Activated naive CD8-positive, alpha-beta T cell (primary cell): ENCODE data around the gene PDK2.

ENCODE experiments used
- H3K27ac Mint-ChIP-seq: one replicate; pipeline ENCODE4 v1.8.0; 2021; ENCODE audit warnings: mixed read lengths
- H3K27me3 Mint-ChIP-seq: one replicate; pipeline ENCODE4 v1.8.0; 2021; ENCODE audit warnings: mixed read lengths
- H3K36me3 Mint-ChIP-seq: one replicate; pipeline ENCODE4 v1.8.0; 2021; ENCODE audit warnings: mixed read lengths
- H3K4me1 Mint-ChIP-seq: one replicate; pipeline ENCODE4 v1.8.0; 2021; ENCODE audit warnings: low read depth, mixed read lengths
- H3K4me3 Mint-ChIP-seq: one replicate; pipeline ENCODE4 v1.8.0; 2021; ENCODE audit warnings: mild to moderate bottlenecking, mixed read lengths
- H3K9me3 Mint-ChIP-seq: one replicate; pipeline ENCODE4 v1.8.0; 2021; ENCODE audit warnings: low read depth, mixed read lengths

PDK2 gene

GRCh38 chr17:50065056-50065455 lies 30.1 kb upstream of the PDK2 start:
- Mint-ChIP-seq H3K9me3 (no peaks in the 10 kb centered on the region), H3K27ac (no peak overlapping the region), H3K36me3 (peaks cover 6% of the 10 kb centered on the region), H3K4me1 (no peaks in the 10 kb centered on the region), H3K4me3 (no peak overlapping the region), H3K27me3 (no peaks in the 10 kb centered on the region)

GRCh38 chr17:50066995-50067394 lies 28.2 kb upstream of the PDK2 start:
- peaks cover 13% of the 10 kb centered on the region for H3K36me3 Mint-ChIP-seq
- no peaks in the 10 kb centered on the region for H3K9me3 Mint-ChIP-seq
- no peak overlapping the region for H3K27ac Mint-ChIP-seq
- H3K27me3 Mint-ChIP-seq = no peaks in the 10 kb centered on the region
- H3K4me1 Mint-ChIP-seq = no peaks in the 10 kb centered on the region
- H3K4me3 Mint-ChIP-seq = no peak overlapping the region

GRCh38 chr17:50067996-50068395 lies 27.2 kb upstream of the PDK2 start:
- H3K9me3 Mint-ChIP-seq = no peaks in the 10 kb centered on the region
- H3K4me1 Mint-ChIP-seq = no peaks in the 10 kb centered on the region
- H3K4me3 Mint-ChIP-seq = no peak overlapping the region
- H3K27me3 Mint-ChIP-seq = no peaks in the 10 kb centered on the region
- H3K27ac Mint-ChIP-seq = no peak overlapping the region
- H3K36me3 Mint-ChIP-seq = peaks cover 13% of the 10 kb centered on the region

- Mint-ChIP-seq H3K9me3 (no peaks in the 10 kb centered on the region), H3K4me3 (no peak overlapping the region), H3K36me3 (peaks cover 13% of the 10 kb centered on the region), H3K27ac (no peak overlapping the region), H3K27me3 (no peaks in the 10 kb centered on the region), H3K4me1 (no peaks in the 10 kb centered on the region)
These were observed 24.1 kb upstream of the PDK2 start for GRCh38 chr17:50070908-50071680.

GRCh38 chr17:50071692-50072091 lies 23.5 kb upstream of the PDK2 start:
- no peak overlapping the region for H3K4me3 Mint-ChIP-seq
- no peaks in the 10 kb centered on the region for H3K4me1 Mint-ChIP-seq
- no peaks in the 10 kb centered on the region for H3K27me3 Mint-ChIP-seq
- no peaks in the 10 kb centered on the region for H3K9me3 Mint-ChIP-seq
- H3K36me3 Mint-ChIP-seq = peaks cover 13% of the 10 kb centered on the region
- H3K27ac Mint-ChIP-seq = no peak overlapping the region

GRCh38 chr17:50072130-50072529 lies 23.0 kb upstream of the PDK2 start:
- no peaks in the 10 kb centered on the region for H3K9me3 Mint-ChIP-seq

GRCh38 chr17:50072925-50073324 lies 22.2 kb upstream of the PDK2 start:
- Mint-ChIP-seq H3K27ac (no peak overlapping the region), H3K4me3 (no peak overlapping the region), H3K27me3 (no peaks in the 10 kb centered on the region), H3K36me3 (peaks cover 13% of the 10 kb centered on the region), H3K4me1 (no peaks in the 10 kb centered on the region), H3K9me3 (no peaks in the 10 kb centered on the region)

More at GRCh38 chr17:50072130-50072529, 23.0 kb upstream of the PDK2 start:
- Mint-ChIP-seq H3K27ac (no peak overlapping the region), H3K4me3 (no peak overlapping the region), H3K4me1 (no peaks in the 10 kb centered on the region), H3K36me3 (peaks cover 13% of the 10 kb centered on the region), H3K27me3 (no peaks in the 10 kb centered on the region)

GRCh38 chr17:50074227-50074626 lies 20.9 kb upstream of the PDK2 start:
- Mint-ChIP-seq H3K9me3 (no peaks in the 10 kb centered on the region), H3K27me3 (no peaks in the 10 kb centered on the region), H3K4me3 (no peak overlapping the region), H3K4me1 (no peaks in the 10 kb centered on the region), H3K36me3 (peaks cover 14% of the 10 kb centered on the region), H3K27ac (no peak overlapping the region)

- H3K9me3 Mint-ChIP-seq = no peaks in the 10 kb centered on the region
These were observed 19.6 kb upstream of the PDK2 start for GRCh38 chr17:50075446-50076032.

GRCh38 chr17:50076221-50076590 lies 18.9 kb upstream of the PDK2 start:
- Mint-ChIP-seq H3K27me3 (no peaks in the 10 kb centered on the region), H3K36me3 (peaks cover 9% of the 10 kb centered on the region), H3K4me1 (no peaks in the 10 kb centered on the region), H3K27ac (no peak overlapping the region), H3K4me3 (no peak overlapping the region), H3K9me3 (no peaks in the 10 kb centered on the region)

More at GRCh38 chr17:50075446-50076032, 19.6 kb upstream of the PDK2 start:
- H3K36me3 Mint-ChIP-seq = peaks cover 10% of the 10 kb centered on the region
- H3K4me1 Mint-ChIP-seq = no peaks in the 10 kb centered on the region
- no peak overlapping the region for H3K27ac Mint-ChIP-seq
- no peak overlapping the region for H3K4me3 Mint-ChIP-seq
- no peaks in the 10 kb centered on the region for H3K27me3 Mint-ChIP-seq

- Mint-ChIP-seq H3K4me3 (no peak overlapping the region), H3K36me3 (peaks cover 5% of the 10 kb centered on the region), H3K27me3 (no peaks in the 10 kb centered on the region), H3K4me1 (no peaks in the 10 kb centered on the region), H3K9me3 (no peaks in the 10 kb centered on the region), H3K27ac (no peak overlapping the region)
These were observed 18.4 kb upstream of the PDK2 start for GRCh38 chr17:50076591-50077235.

- H3K4me1 Mint-ChIP-seq = no peaks in the 10 kb centered on the region
- H3K27ac Mint-ChIP-seq = no peak overlapping the region
- no peaks in the 10 kb centered on the region for H3K27me3 Mint-ChIP-seq
- no peak overlapping the region for H3K4me3 Mint-ChIP-seq
- no peaks in the 10 kb centered on the region for H3K9me3 Mint-ChIP-seq
- H3K36me3 Mint-ChIP-seq = peaks cover 5% of the 10 kb centered on the region
These were observed 16.7 kb upstream of the PDK2 start for GRCh38 chr17:50078430-50078829.

- Mint-ChIP-seq H3K27me3 (no peaks in the 10 kb centered on the region), H3K9me3 (no peaks in the 10 kb centered on the region), H3K36me3 (peaks cover 5% of the 10 kb centered on the region), H3K4me3 (no peak overlapping the region), H3K4me1 (no peaks in the 10 kb centered on the region), H3K27ac (no peak overlapping the region)
These were observed 15.6 kb upstream of the PDK2 start for GRCh38 chr17:50079334-50080095.

- Mint-ChIP-seq H3K4me3 (no peak overlapping the region), H3K9me3 (no peaks in the 10 kb centered on the region), H3K4me1 (no peaks in the 10 kb centered on the region), H3K27me3 (no peaks in the 10 kb centered on the region), H3K36me3 (peaks cover 5% of the 10 kb centered on the region), H3K27ac (no peak overlapping the region)
These were observed 15.1 kb upstream of the PDK2 start for GRCh38 chr17:50080096-50080480.

- Mint-ChIP-seq H3K9me3 (no peaks in the 10 kb centered on the region), H3K4me1 (no peaks in the 10 kb centered on the region), H3K4me3 (no peak overlapping the region), H3K27me3 (no peaks in the 10 kb centered on the region), H3K36me3 (peaks cover 5% of the 10 kb centered on the region), H3K27ac (no peak overlapping the region)
These were observed 14.3 kb upstream of the PDK2 start for GRCh38 chr17:50080827-50081226.
